HG03064 (cell line): ENCODE results near the gene RPL3.
A peak's percentile ranks its signal among the peaks of the same experiment; 100 is the strongest.
"Not testable (repeated sequence)": the region's sequence is repeated elsewhere in the genome, so short reads cannot be mapped to it uniquely, and the experiment has no call there.

ENCODE experiments used
- ATAC-seq: cut with Tn5 transposase; IDR thresholded peaks from one replicate; pipeline ENCODE4 v1.9.1; 2021; ENCODE audit warnings: low read depth; ENCODE audit not compliant: unreplicated experiment

RPL3 gene

DNA sequence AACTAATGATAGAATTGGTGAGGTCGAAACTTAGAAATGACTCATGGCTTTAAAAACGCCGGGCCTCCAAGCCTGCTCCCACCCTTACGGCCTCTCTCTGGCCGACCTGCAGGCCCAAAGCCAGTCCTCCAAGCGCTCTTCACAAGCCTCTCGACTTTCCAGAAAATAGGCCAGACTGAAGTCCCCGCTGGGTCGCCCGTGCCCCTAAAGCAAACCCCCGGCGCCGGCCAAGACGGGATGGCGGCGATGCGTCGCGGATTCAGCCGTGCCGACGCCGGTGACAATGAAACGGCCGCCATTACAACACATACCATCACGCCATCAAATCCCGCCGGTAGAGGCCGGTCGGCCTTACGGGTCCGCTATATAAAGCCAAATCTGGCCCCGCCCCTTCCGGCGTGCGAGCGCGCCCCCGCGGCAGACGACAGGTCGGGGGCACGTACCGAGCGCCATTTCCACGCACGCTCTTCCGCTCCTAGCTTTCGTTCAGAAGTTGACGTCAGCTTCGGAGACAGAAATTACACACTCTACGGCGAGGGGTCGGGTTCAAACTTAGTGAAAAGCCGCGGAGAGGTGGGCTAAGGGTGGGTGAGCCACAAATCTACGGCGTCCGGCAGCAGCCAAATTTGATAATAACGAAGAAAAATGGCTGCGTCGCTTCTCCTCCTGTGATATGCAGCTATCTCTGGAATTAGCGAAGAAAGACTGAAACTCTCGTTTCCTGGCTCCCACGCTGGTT, at the start of gene RPL3:
Gene RPL3 (minus strand): TSS at position 340 of the 739 bp plus-strand sequence. CDS start 26 bp downstream, at position 314.
- peak; percentile 75 for ATAC-seq

DNA sequence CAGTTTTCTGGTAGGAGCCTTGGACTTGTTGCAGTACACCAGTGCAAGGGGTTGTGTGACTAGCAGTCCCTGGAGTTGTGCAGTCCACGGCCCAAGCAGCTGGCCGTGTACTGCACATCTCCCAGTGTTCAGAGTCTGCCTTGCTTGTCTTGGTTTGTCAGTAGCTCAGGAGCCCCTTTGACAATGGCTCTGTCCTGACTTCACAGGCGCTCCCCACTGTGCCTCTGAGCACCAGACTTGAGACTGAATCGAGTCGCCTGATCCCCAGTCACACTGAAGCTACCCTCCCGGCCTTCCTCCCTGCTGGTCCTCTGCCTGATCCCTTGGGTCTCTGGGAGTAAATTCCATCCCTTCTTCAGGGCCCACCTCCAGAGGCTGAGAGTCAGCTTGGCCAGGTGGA, 49.8 kb upstream of the RPL3 start:
- ATAC-seq: no peak

GRCh38 chr22:39368461-39368911, 49.1 kb upstream of the RPL3 start:
- no peak for ATAC-seq

- ATAC-seq: no peak
These were observed 47.6 kb upstream of the RPL3 start for GRCh38 chr22:39367035-39367434.

- no peak for ATAC-seq
These were observed 46.0 kb upstream of the RPL3 start for GRCh38 chr22:39365492-39365780.

DNA sequence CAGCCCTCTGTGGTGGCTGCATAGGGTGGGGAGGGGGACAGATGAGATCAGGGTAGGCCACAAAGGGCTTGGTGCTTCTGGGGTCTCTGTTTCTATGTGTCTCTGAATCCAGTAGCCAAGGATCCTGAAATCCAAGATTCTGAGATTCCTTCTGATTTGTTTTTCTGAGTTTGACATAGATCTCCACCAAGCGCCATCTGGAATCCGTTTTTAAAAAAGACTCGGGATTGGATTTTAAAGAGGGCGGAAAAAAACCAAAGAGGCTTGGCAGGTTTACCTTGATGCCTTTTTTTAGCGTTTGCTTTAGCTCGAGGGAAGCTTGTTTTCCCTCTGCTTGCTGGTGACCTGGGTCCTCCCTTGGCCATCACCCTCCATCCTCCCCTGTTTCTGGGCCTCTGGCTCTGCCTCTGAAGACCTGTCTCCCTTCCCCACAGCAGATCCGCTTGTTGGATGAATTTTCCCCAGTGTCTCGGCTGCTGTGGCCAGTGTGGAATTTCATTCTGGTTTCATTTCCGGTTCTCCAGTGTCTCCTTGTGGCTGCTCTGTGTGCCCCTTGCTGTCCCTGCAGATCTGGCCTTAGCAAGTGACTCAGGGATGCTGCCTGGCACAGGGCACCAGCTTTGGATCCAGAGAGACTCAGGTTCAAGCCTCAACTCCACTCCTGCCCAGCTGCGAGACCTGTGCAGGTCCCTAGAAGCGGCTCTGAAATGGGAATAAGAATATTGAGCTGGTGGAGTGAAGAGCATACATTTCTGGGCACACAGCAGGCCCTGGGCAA, 45.5 kb upstream of the RPL3 start:
- no peak for ATAC-seq

- ATAC-seq: no peak
These were observed 44.5 kb upstream of the RPL3 start for GRCh38 chr22:39363751-39364515.

DNA sequence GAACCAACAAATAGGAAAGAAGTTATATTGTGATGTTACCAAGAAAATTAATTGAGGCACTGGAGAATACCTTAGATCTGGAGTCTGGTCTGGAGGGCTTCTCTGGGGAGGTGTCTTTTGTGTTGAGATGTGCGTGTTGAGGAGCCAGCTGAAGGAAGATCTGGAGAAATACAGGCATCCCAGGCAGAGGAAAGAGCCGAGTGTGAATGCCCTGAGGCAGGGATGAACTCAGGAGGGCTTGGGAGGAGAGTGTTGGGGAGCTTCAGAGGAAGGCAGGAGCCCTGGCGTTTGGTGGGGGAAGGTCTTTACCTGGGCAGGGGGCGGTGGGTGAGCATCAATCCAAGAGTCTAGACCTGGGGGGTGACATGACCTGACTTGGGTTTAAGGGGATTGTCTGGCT, 43.5 kb upstream of the RPL3 start:
- ATAC-seq: no peak

GRCh38 chr22:39362271-39362670, 42.8 kb upstream of the RPL3 start:
- ATAC-seq: no peak

DNA sequence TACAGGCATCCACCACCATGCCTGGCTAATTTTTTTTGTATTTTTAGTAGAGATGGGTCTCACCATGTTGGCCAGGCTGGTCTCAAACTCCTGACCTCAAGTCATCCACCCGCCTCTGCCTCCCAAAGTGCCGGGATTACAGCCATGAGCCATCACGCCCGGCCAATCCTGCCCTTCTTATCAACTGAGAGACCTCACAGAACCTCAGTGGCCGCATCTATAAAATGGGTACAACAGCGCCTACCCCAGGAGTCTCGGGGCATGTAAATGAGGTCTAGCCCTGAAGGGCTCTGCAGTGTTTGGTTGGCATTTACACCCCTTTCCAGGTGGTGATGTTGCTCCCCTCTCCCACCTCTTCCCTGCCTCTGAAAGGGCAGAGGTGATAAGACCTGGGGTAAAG, 42.1 kb upstream of the RPL3 start:
- no peak for ATAC-seq

DNA sequence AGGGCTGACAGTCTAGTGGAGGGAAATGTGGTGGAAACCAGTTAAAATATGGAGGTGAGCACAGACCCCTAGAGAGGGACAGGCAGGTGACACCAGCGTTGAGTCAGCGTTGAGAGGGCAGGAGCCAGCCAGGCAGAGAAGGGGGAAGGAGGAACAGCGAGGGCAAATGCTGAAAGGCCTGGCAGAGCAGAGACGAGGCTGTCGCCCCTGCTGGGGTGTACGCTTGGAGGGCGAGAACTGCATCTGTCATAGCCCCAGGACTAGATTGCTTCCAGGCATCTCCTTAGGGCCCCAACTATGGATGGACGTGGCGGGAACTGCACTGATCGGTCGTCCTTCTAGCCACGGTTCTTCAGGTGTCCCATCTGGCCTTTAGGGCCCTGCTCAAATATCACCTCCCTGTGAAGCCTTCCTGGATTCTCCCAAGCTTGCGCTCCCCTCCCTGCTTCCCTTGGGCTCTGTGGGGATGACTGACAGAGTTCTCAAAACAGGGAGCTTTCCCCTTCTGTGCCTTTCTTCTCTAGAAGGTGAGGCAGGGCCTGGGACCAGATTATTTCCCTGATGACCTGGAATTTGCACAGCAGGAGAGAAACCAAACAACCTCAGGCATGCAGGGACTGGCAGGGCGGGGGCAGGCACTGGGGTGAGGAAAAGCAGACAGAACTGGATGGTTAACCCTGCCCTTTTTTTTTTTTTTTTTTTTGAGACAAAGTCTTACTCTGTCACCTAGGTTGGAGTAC, 41.4 kb upstream of the RPL3 start:
- ATAC-seq: no peak

DNA sequence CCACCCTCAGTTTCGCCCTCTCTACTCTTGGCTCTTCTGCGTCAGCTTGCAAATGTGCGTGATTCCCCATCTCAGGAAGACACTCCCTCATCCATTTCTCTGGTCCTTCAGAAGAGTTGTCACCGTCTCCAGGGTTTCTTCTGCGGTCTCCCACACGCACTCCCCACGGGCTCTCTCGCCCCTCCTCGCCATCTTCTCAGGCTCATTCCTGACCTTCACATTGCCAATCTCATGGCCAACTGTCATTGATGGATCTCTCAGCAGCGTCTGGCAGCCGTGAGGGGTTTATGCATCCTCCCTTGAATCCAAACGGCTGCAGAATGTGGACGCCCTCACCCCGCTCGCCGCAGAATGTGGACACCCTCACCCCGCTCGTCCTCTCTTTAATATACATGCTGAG, 40.8 kb upstream of the RPL3 start:
- ATAC-seq: no peak

DNA sequence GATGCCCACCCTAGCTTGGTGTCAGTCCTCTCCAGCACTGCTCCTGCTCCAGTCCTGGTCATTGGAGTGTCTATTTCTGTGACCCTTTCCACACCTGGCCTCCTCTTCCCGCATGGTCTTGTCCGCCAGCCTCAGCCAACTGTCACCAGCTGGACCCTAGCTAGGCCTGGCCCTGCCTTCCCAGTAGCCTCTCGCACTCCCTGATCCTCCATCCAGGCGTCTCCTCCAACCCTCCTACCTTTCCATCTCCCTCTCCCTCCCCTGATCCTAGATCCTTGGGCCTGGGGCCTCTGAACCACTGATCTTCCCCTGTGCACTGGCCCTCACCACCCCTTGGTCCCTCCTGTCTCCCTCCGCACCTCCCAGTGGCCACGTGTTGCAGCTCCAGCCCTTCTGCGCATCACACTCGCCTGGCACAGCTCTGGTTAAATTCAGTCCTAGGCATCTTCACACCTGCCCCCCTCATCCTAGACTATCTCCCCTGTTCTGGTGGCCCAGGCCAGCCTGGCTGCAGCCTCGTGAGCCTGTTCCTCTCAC, 40.3 kb upstream of the RPL3 start:
- no peak for ATAC-seq

DNA sequence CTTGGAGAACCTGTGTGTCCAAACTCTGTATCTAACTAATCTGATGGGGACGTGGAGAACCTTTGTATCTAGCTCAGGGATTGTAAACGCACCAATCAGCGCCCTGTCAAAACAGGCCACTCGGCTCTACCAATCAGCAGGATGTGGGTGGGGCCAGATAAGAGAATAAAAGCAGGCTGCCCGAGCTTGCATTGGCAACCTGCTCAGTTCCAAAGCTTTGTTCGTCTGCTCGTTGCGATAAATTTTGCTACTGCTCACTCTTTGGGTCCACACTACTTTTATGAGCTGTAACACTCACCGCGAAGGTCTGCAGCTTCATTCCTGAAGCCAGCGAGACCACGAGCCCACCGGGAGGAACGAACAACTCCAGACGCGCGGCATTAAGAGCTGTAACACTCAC, 38.8 kb upstream of the RPL3 start:
- ATAC-seq: not testable (repeated sequence)

GRCh38 chr22:39357110-39358108, 38.0 kb upstream of the RPL3 start:
- ATAC-seq: not testable (repeated sequence)

- ATAC-seq: no peak
These were observed 37.0 kb upstream of the RPL3 start for GRCh38 chr22:39356464-39356863.

- not testable (repeated sequence) for ATAC-seq
These were observed 36.4 kb upstream of the RPL3 start for GRCh38 chr22:39355805-39356204.

GRCh38 chr22:39355080-39355479, 35.7 kb upstream of the RPL3 start:
- no peak for ATAC-seq

- no peak for ATAC-seq
These were observed 33.9 kb upstream of the RPL3 start for GRCh38 chr22:39353346-39353745.
